AG10803 (cell line): ENCODE results near the gene SPATA20.

ENCODE experiments used
- DNase-seq: peaks from one replicate; pipeline ENCODE4 v3.0.0; 2010; ENCODE audit warnings: low read depth
- H3K4me3 ChIP-seq: 2 replicates; pipeline ENCODE4 v1.5.1; 2011; ENCODE audit warnings: mild to moderate bottlenecking, low read length, control low read depth
- CTCF ChIP-seq: conservative IDR thresholded peaks from 2 replicates; pipeline ENCODE4 v1.5.1; 2011; ENCODE audit warnings: mild to moderate bottlenecking, low read length, control low read depth, inconsistent platforms

SPATA20 gene

GRCh38 chr17:50564916-50565315 is 17.9 kb downstream of the SPATA20 start:
- TF ChIP-seq CTCF: no peak
- H3K4me3 ChIP-seq: peak overlapping the region; percentile 36
- DNase-seq: peak; percentile 94

GRCh38 chr17:50565402-50566350 is 18.7 kb downstream of the SPATA20 start:
- no peak overlapping the region; the same call in 1 of the 2 replicates for H3K4me3 ChIP-seq
- no peak for TF ChIP-seq CTCF
- no peak for DNase-seq

GRCh38 chr17:50566886-50567285 is 19.9 kb downstream of the SPATA20 start:
- no peak for TF ChIP-seq CTCF
- DNase-seq: no peak
- no peak overlapping the region for H3K4me3 ChIP-seq

GRCh38 chr17:50568659-50569058 is 21.7 kb downstream of the SPATA20 start:
- no peak overlapping the region for H3K4me3 ChIP-seq
- no peak for DNase-seq
- no peak for TF ChIP-seq CTCF

GRCh38 chr17:50569592-50569991 is 22.6 kb downstream of the SPATA20 start:
- DNase-seq: no peak
- no peak for TF ChIP-seq CTCF

GRCh38 chr17:50570032-50570431 is 23.1 kb downstream of the SPATA20 start:
- no peak for TF ChIP-seq CTCF
- H3K4me3 ChIP-seq: no peak overlapping the region
- no peak for DNase-seq

More at GRCh38 chr17:50569592-50569991, 22.6 kb downstream of the SPATA20 start:
- no peak overlapping the region for H3K4me3 ChIP-seq

GRCh38 chr17:50570528-50570927 is 23.6 kb downstream of the SPATA20 start:
- no peak overlapping the region for H3K4me3 ChIP-seq
- no peak for DNase-seq
- TF ChIP-seq CTCF: no peak
